H9 (cell line): ENCODE results near the gene ZFPL1. TPM values are rescaled to one million over a fixed set of nuclear protein-coding genes. Genes with fewer than 3 reads are reported as not detected.

Experiments used
- DNase-seq: peaks from one replicate; pipeline ENCODE4 v3.0.0-alpha.2; 2017
- H2AFZ ChIP-seq: one replicate; pipeline ENCODE4 v1.6.1; 2013; ENCODE audit warnings: mild to moderate bottlenecking, low read length, control low read depth, moderate library complexity
- H2AK5ac ChIP-seq: 2 replicates; pipeline ENCODE4 v1.6.1; 2013; ENCODE audit warnings: low read length, control low read depth, mixed read lengths; ENCODE audit not compliant: insufficient read length
- H2BK120ac ChIP-seq: one replicate; pipeline ENCODE4 v1.6.1; 2013; ENCODE audit warnings: low read depth, mild to moderate bottlenecking, low read length, control low read depth, inconsistent platforms; ENCODE audit not compliant: poor library complexity, severe bottlenecking
- H2BK12ac ChIP-seq: 2 replicates; pipeline ENCODE4 v1.6.1; 2013; ENCODE audit warnings: low read length, control low read depth, mixed read lengths, low read depth; ENCODE audit not compliant: insufficient read length
- H2BK15ac ChIP-seq: 2 replicates; pipeline ENCODE4 v1.6.1; 2013; ENCODE audit warnings: low read depth, low read length, control low read depth
- H2BK20ac ChIP-seq: one replicate; pipeline ENCODE4 v1.6.1; 2013; ENCODE audit warnings: low read depth, mild to moderate bottlenecking, low read length, control low read depth, inconsistent platforms; ENCODE audit not compliant: poor library complexity, severe bottlenecking
- H2BK5ac ChIP-seq: 2 replicates; pipeline ENCODE4 v1.6.1; 2013; ENCODE audit warnings: low read length, control low read depth, mixed read lengths; ENCODE audit not compliant: insufficient read length
- H3K14ac ChIP-seq: 2 replicates; pipeline ENCODE4 v1.6.1; 2013; ENCODE audit warnings: low read length, control low read depth; ENCODE audit not compliant: insufficient read depth
- H3K18ac ChIP-seq: 2 replicates; pipeline ENCODE4 v1.6.1; 2013; ENCODE audit warnings: low read depth, mild to moderate bottlenecking, mixed read lengths, low read length, control low read depth; ENCODE audit not compliant: insufficient read length
- H3K23ac ChIP-seq: 2 replicates; pipeline ENCODE4 v1.6.1; 2013; ENCODE audit warnings: low read length, control low read depth, mixed read lengths, low read depth; ENCODE audit not compliant: insufficient read length
- H3K23me2 ChIP-seq: 2 replicates; pipeline ENCODE4 v1.6.1; 2013; ENCODE audit warnings: low read depth, mild to moderate bottlenecking, mixed read lengths, low read length, control low read depth; ENCODE audit not compliant: insufficient read length, poor library complexity, severe bottlenecking
- H3K27ac ChIP-seq: 2 replicates; pipeline ENCODE4 v1.5.1; 2013; ENCODE audit warnings: low read length, control low read depth, mixed read lengths, low read depth; ENCODE audit not compliant: insufficient read length
- H3K27me3 ChIP-seq: 2 replicates; pipeline ENCODE4 v1.6.1; 2013; ENCODE audit warnings: low read length, control low read depth, inconsistent platforms; ENCODE audit not compliant: insufficient read depth
- H3K4ac ChIP-seq: 2 replicates; pipeline ENCODE4 v1.6.1; 2013; ENCODE audit warnings: low read depth, mild to moderate bottlenecking, control low read depth, inconsistent platforms, low read length, moderate library complexity
- H3K4me1 ChIP-seq: 2 replicates; pipeline ENCODE4 v1.6.1; 2013; ENCODE audit warnings: low read length, control low read depth, inconsistent platforms; ENCODE audit not compliant: insufficient read depth
- H3K4me2 ChIP-seq: 2 replicates; pipeline ENCODE4 v1.6.1; 2013; ENCODE audit warnings: low read length, control low read depth, mixed read lengths; ENCODE audit not compliant: insufficient read length, insufficient read depth
- H3K56ac ChIP-seq: 2 replicates; pipeline ENCODE4 v1.6.1; 2013; ENCODE audit warnings: low read depth, mild to moderate bottlenecking, mixed read lengths, low read length, control low read depth; ENCODE audit not compliant: insufficient read length
- H3K79me1 ChIP-seq: 2 replicates; pipeline ENCODE4 v1.6.1; 2013; ENCODE audit warnings: low read depth, mild to moderate bottlenecking, moderate library complexity, low read length, control low read depth, inconsistent platforms; ENCODE audit not compliant: insufficient read depth, poor library complexity, severe bottlenecking
- H3K79me2 ChIP-seq: 2 replicates; pipeline ENCODE4 v1.6.1; 2013; ENCODE audit warnings: low read length, control low read depth, inconsistent platforms; ENCODE audit not compliant: insufficient read depth
- H3K9ac ChIP-seq: 2 replicates; pipeline ENCODE4 v1.6.1; 2013; ENCODE audit warnings: low read length, control low read depth, mixed read lengths; ENCODE audit not compliant: insufficient read length; ENCODE audit errors: extremely low read depth
- H3K9me3 ChIP-seq: one replicate; pipeline ENCODE4 v1.6.1; 2013; ENCODE audit warnings: low read depth, low read length, inconsistent platforms; ENCODE audit not compliant: control insufficient read depth
- H3T11ph ChIP-seq: one replicate; pipeline ENCODE4 v1.6.1; 2013; ENCODE audit warnings: mild to moderate bottlenecking, low read length, control low read depth, inconsistent platforms
- H4K20me1 ChIP-seq: one replicate; pipeline ENCODE4 v1.6.1; 2013; ENCODE audit not compliant: control insufficient read depth, insufficient read length, insufficient read depth
- H4K5ac ChIP-seq: 2 replicates; pipeline ENCODE4 v1.6.1; 2013; ENCODE audit warnings: low read depth, mild to moderate bottlenecking, mixed read lengths, low read length, control low read depth; ENCODE audit not compliant: insufficient read length
- H4K8ac ChIP-seq: replicated peaks from 2 replicates; pipeline ENCODE4 v1.6.1; 2013; ENCODE audit warnings: low read length, control low read depth, mixed read lengths, low read depth; ENCODE audit not compliant: insufficient read length
- H4K91ac ChIP-seq: 2 replicates; pipeline ENCODE4 v1.6.1; 2013; ENCODE audit warnings: low read depth, mild to moderate bottlenecking, moderate library complexity, mixed read lengths, low read length, control low read depth; ENCODE audit not compliant: insufficient read length
- H3K27ac Mint-ChIP-seq, 3 experiments: 2 replicates in 2 of 3; 3 replicates in 1 of 3; pipeline ENCODE4 v1.8.0; 2020 to 2021; ENCODE audit warnings: mixed read lengths in 3 of 3, mild to moderate bottlenecking in 1 of 3, moderate library complexity in 1 of 3
- H3K27me3 Mint-ChIP-seq: 2 replicates; pipeline ENCODE4 v1.8.0; 2021; ENCODE audit warnings: low read depth, mild to moderate bottlenecking, moderate library complexity, mixed read lengths
- H3K36me3 Mint-ChIP-seq, 3 experiments: 2 replicates in 2 of 3; 3 replicates in 1 of 3; pipeline ENCODE4 v1.8.0; 2020 to 2021; ENCODE audit warnings: low read depth in 3 of 3, mixed read lengths in 3 of 3; ENCODE audit not compliant: insufficient read depth in 1 of 3
- H3K4me1 Mint-ChIP-seq, 2 experiments: 2 replicates each; pipeline ENCODE4 v1.8.0; 2020; ENCODE audit warnings: mixed read lengths in 2 of 2
- H3K4me3 Mint-ChIP-seq, 2 experiments: 2 replicates in 1 of 2; 3 replicates in 1 of 2; pipeline ENCODE4 v1.8.0; 2020 to 2021; ENCODE audit warnings: mild to moderate bottlenecking in 2 of 2, mixed read lengths in 2 of 2, moderate library complexity in 1 of 2
- H3K9me3 Mint-ChIP-seq, 2 experiments: 2 replicates in 1 of 2; 3 replicates in 1 of 2; pipeline ENCODE4 v1.8.0; 2020; ENCODE audit warnings: mild to moderate bottlenecking in 2 of 2, mixed read lengths in 2 of 2, moderate library complexity in 1 of 2
- CTCF ChIP-seq: fragments of 200-600 bp; sonication (generic); conservative IDR thresholded peaks from 3 replicates; pipeline ENCODE4 v1.8.0; 2021; ENCODE audit warnings: antibody characterized with exemption, mild to moderate bottlenecking
- WGBS: extraction: QIAGEN DNeasy Blood & Tissue Kit; methylation state at CpG from one replicate; pipeline ENCODE4 v1.1.7; 2013; ENCODE audit warnings: missing lambda C conversion rate, low lambda C conversion rate, mixed read lengths; ENCODE audit not compliant: insufficient read length; ENCODE audit errors: extremely low coverage; 5-methylcytosine and 5-hydroxymethylcytosine counted together
- total RNA-seq: library from RNA; stranded (reverse); gene quantifications from 2 replicates; pipeline ENCODE4 v1.2.1, GENCODE V29; 2021

ZFPL1 gene
- total RNA-seq, 1 experiment from 2014 or later, result 24.2 TPM

- Mint-ChIP-seq H3K36me3 (peaks cover 32 to 67% (median 60%) of the 10 kb centered on the region in 3 experiments), H3K27me3 (no peaks in the 10 kb centered on the region), H3K4me1 (peaks cover 4 to 15% of the 10 kb centered on the region in 2 experiments), H3K27ac (no peak overlapping the region; a peak in 1 of 7 replicates), H3K9me3 (no peaks in the 10 kb centered on the region), H3K4me3 (peak overlapping the region; percentile 3 to 33; a peak in 2 of 5 replicates)
- H3K9ac ChIP-seq, result no peak overlapping the region
- H3K27me3 ChIP-seq, result no peaks in the 10 kb centered on the region
- no peak overlapping the region for H2BK5ac ChIP-seq
- no peaks in the 10 kb centered on the region for H3K9me3 ChIP-seq
- no peak overlapping the region for H2AK5ac ChIP-seq
- H4K20me1 ChIP-seq, result no peaks in the 10 kb centered on the region
- H3T11ph ChIP-seq, result no peak overlapping the region
- H2AFZ ChIP-seq, result no peak overlapping the region
- H2BK120ac ChIP-seq, result no peak overlapping the region
- no peak overlapping the region for H4K5ac ChIP-seq
- peaks cover 6% of the 10 kb centered on the region for H3K23me2 ChIP-seq
- H4K91ac ChIP-seq, result no peak overlapping the region
- no peak overlapping the region for H3K4me2 ChIP-seq
- no peak for TF ChIP-seq CTCF
- no peak overlapping the region for H4K8ac ChIP-seq
- no peak overlapping the region for H2BK12ac ChIP-seq
- no CpG with 5 or more reads among the region's 5 CpGs for WGBS
- peaks cover 5% of the 10 kb centered on the region for H3K79me1 ChIP-seq
- no peak overlapping the region for H3K27ac ChIP-seq
- no peak overlapping the region for H3K14ac ChIP-seq
- no peak overlapping the region for H2BK15ac ChIP-seq
- no peak overlapping the region for H3K56ac ChIP-seq
- no peak for DNase-seq
- no peak overlapping the region for H3K23ac ChIP-seq
- H3K79me2 ChIP-seq, result peaks cover 9% of the 10 kb centered on the region; the same call in 1 of the 2 replicates
- no peak overlapping the region for H3K4ac ChIP-seq
- no peaks in the 10 kb centered on the region for H3K4me1 ChIP-seq
- H2BK20ac ChIP-seq, result no peak overlapping the region
- H3K18ac ChIP-seq, result no peak overlapping the region
Measured at GRCh38 chr11:65124480-65125196, 40.6 kb downstream of the ZFPL1 start.
